HG03097 (cell line): ENCODE results near the gene RDH14.

ENCODE experiments used
- ATAC-seq: cut with Tn5 transposase; IDR thresholded peaks from one replicate; pipeline ENCODE4 v1.9.1; 2021; ENCODE audit not compliant: unreplicated experiment, low FRiP score

RDH14 gene

GRCh38 chr2:18578033-18578432 is 17.6 kb upstream of the RDH14 start:
- no peak for ATAC-seq

- ATAC-seq: no peak
These were observed 5.8 kb upstream of the RDH14 start for GRCh38 chr2:18566145-18566769.

- ATAC-seq: no peak
These were observed 288 bp upstream of the RDH14 start for GRCh38 chr2:18560797-18561085.

- ATAC-seq: no peak
These were observed 872 bp downstream of the RDH14 start for GRCh38 chr2:18559531-18560030.

GRCh38 chr2:18558458-18558857 is 2.0 kb downstream of the RDH14 start:
- no peak for ATAC-seq

GRCh38 chr2:18557121-18557520 is 3.3 kb downstream of the RDH14 start:
- ATAC-seq: no peak

- no peak for ATAC-seq
These were observed 7.9 kb downstream of the RDH14 start for GRCh38 chr2:18552351-18553077.

- no peak for ATAC-seq
These were observed 8.8 kb downstream of the RDH14 start for GRCh38 chr2:18551623-18552022.

- ATAC-seq: no peak
These were observed 9.3 kb downstream of the RDH14 start for GRCh38 chr2:18551169-18551568.

- no peak for ATAC-seq
These were observed 10.0 kb downstream of the RDH14 start for GRCh38 chr2:18550433-18550832.

- ATAC-seq: no peak
These were observed 11.4 kb downstream of the RDH14 start for GRCh38 chr2:18549083-18549482.

- no peak for ATAC-seq
These were observed 11.8 kb downstream of the RDH14 start for GRCh38 chr2:18548621-18549020.

- ATAC-seq: no peak
These were observed 13.9 kb downstream of the RDH14 start for GRCh38 chr2:18546567-18546966.

GRCh38 chr2:18545384-18545783 is 15.1 kb downstream of the RDH14 start:
- ATAC-seq: no peak

- no peak for ATAC-seq
These were observed 16.3 kb downstream of the RDH14 start for GRCh38 chr2:18544171-18544570.

GRCh38 chr2:18540872-18541271 is 19.6 kb downstream of the RDH14 start:
- ATAC-seq: no peak

GRCh38 chr2:18536697-18537096 is 23.8 kb downstream of the RDH14 start:
- ATAC-seq: no peak

GRCh38 chr2:18536100-18536499 is 24.4 kb downstream of the RDH14 start:
- ATAC-seq: no peak

GRCh38 chr2:18531194-18531593 is 29.3 kb downstream of the RDH14 start:
- no peak for ATAC-seq

GRCh38 chr2:18527822-18528221 is 32.6 kb downstream of the RDH14 start:
- ATAC-seq: no peak

GRCh38 chr2:18527326-18527725 is 33.1 kb downstream of the RDH14 start:
- no peak for ATAC-seq

GRCh38 chr2:18526429-18526828 is 34.0 kb downstream of the RDH14 start:
- no peak for ATAC-seq
